ENCODE data around the gene NKD2.

NKD2 gene

DNA sequence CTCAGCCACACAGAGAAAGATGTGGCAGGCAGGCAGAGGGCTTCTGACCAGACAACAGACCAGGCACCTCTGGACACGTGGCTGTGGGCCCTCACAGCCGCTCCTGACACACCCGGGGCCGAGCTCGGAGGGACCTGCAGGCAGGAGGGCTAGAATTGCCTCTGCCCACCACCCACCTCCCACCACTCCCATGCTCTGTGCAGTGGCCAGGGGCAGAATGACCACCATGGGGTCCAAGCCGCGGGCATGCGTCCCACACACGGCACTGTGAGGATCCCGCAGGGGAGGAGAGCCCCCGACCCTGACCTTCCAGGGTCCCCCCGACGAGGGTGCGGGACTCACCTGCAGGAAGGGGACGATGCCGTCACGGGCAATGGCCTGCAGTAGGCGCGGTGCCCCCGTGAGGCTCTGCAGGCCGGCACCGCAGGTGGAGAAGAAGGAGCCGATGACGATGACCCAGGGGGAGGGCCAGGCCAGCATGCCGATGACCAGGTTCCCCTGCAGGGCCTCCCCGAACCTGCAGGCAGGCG is 69.0 kb downstream of the NKD2 start:
- H3K9me3 ChIP-seq (ENCODE audit: control insufficient read depth, insufficient read depth, low read length) = no peaks in the 10 kb centered on the region
- no peaks in the 10 kb centered on the region for H3K9me2 ChIP-seq (replicated peaks; ENCODE audit: control insufficient read depth, low read length)
- no peaks in the 10 kb centered on the region for H3F3A ChIP-seq (ENCODE audit: control insufficient read depth, insufficient read depth)
- H3K4me2 ChIP-seq (ENCODE audit: low read length) = no peak overlapping the region
- no peak overlapping the region for H3K27ac ChIP-seq (ENCODE audit: low read depth, low read length)
- H3K4me1 ChIP-seq (ENCODE audit: control insufficient read depth, low read length) = no peaks in the 10 kb centered on the region
- no peaks in the 10 kb centered on the region for H3K27me3 ChIP-seq (ENCODE audit: control insufficient read depth, low read length)
- no peak overlapping the region for H3K4me3 ChIP-seq (ENCODE audit: low read length)
- H3K36me3 ChIP-seq (ENCODE audit: control insufficient read depth, low read length) = no peaks in the 10 kb centered on the region
- no peaks in the 10 kb centered on the region for H4K20me1 ChIP-seq (ENCODE audit: control insufficient read depth, insufficient read depth, low read depth, low read length)
- no peaks in the 10 kb centered on the region for H3K79me2 ChIP-seq (ENCODE audit: control insufficient read depth, low read length)
- TF ChIP-seq, protein P1, sequence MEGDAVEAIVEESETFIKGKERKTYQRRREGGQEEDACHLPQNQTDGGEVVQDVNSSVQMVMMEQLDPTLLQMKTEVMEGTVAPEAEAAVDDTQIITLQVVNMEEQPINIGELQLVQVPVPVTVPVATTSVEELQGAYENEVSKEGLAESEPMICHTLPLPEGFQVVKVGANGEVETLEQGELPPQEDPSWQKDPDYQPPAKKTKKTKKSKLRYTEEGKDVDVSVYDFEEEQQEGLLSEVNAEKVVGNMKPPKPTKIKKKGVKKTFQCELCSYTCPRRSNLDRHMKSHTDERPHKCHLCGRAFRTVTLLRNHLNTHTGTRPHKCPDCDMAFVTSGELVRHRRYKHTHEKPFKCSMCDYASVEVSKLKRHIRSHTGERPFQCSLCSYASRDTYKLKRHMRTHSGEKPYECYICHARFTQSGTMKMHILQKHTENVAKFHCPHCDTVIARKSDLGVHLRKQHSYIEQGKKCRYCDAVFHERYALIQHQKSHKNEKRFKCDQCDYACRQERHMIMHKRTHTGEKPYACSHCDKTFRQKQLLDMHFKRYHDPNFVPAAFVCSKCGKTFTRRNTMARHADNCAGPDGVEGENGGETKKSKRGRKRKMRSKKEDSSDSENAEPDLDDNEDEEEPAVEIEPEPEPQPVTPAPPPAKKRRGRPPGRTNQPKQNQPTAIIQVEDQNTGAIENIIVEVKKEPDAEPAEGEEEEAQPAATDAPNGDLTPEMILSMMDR (IDR thresholded peaks at IDR 0.05; ENCODE audit: low read depth, low read length, poor library complexity, severe bottlenecking) = no peak
- no peak for TF ChIP-seq EZH2phosphoT487 (IDR thresholded peaks at IDR 0.05; ENCODE audit: borderline replicate concordance, low read length)

DNA sequence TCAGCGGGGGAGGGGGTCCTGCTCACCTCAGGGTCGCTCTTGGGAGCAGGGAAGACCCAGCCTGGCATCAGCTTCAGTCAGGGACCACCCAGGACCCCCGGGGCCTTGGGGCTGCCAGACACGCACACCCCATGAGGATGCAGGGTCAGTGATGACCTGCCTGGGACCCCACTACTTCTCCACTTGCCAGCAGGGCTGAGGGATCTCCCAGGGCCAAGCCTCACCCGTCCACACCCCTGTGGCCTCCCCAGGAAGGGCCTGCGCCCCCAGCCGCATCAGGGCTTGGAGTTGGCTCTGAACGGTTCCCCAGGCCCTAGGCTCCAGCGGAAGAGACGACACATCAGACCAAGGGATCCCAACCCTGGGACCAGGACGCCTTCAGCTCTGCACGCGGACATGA is 69.6 kb downstream of the NKD2 start:
- Histone ChIP-seq H4K20me1 (ENCODE audit: control insufficient read depth, insufficient read depth, low read depth, low read length) (no peaks in the 10 kb centered on the region), H3K27me3 (ENCODE audit: control insufficient read depth, low read length) (no peaks in the 10 kb centered on the region), H3K9me3 (ENCODE audit: control insufficient read depth, insufficient read depth, low read length) (no peaks in the 10 kb centered on the region), H3K4me2 (ENCODE audit: low read length) (no peak overlapping the region), H3K79me2 (ENCODE audit: control insufficient read depth, low read length) (no peaks in the 10 kb centered on the region), H3K27ac (ENCODE audit: low read depth, low read length) (no peak overlapping the region), H3K36me3 (ENCODE audit: control insufficient read depth, low read length) (no peaks in the 10 kb centered on the region), H3F3A (ENCODE audit: control insufficient read depth, insufficient read depth) (no peaks in the 10 kb centered on the region), H3K4me3 (ENCODE audit: low read length) (no peak overlapping the region), H3K4me1 (ENCODE audit: control insufficient read depth, low read length) (no peaks in the 10 kb centered on the region), H3K9me2 (replicated peaks; ENCODE audit: control insufficient read depth, low read length) (no peaks in the 10 kb centered on the region)
- TF ChIP-seq EZH2phosphoT487 (IDR thresholded peaks at IDR 0.05; ENCODE audit: borderline replicate concordance, low read length) = no peak
- TF ChIP-seq, protein P1 (IDR thresholded peaks at IDR 0.05; ENCODE audit: low read depth, low read length, poor library complexity, severe bottlenecking) = no peak

DNA sequence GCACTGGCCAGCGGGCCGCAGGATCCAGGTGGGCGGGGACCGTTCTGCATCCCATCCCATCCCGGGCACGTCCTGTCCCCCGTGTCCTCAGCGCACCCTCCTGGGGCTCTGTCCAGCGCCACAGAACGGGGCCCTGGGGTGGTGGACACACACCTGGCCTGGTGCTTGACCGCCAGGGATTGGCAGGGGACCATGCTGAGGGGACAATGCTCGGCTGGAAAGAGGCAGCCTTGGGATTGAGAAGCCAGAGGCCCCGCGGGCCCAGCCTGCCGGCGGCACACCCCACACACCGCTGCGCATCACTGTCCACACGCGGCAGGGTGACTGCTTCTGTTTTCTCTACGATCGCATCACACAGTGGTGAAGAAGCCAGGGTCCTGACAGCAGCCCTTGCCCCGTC is 70.2 kb downstream of the NKD2 start:
- Histone ChIP-seq H3K9me2 (replicated peaks; ENCODE audit: control insufficient read depth, low read length) (no peaks in the 10 kb centered on the region), H3K4me1 (ENCODE audit: control insufficient read depth, low read length) (no peaks in the 10 kb centered on the region), H3K79me2 (ENCODE audit: control insufficient read depth, low read length) (no peaks in the 10 kb centered on the region), H3K27me3 (ENCODE audit: control insufficient read depth, low read length) (no peaks in the 10 kb centered on the region), H3K9me3 (ENCODE audit: control insufficient read depth, insufficient read depth, low read length) (peaks cover 4% of the 10 kb centered on the region; the same call in 1 of the 2 replicates), H3K36me3 (ENCODE audit: control insufficient read depth, low read length) (no peaks in the 10 kb centered on the region), H4K20me1 (ENCODE audit: control insufficient read depth, insufficient read depth, low read depth, low read length) (no peaks in the 10 kb centered on the region), H3F3A (ENCODE audit: control insufficient read depth, insufficient read depth) (no peaks in the 10 kb centered on the region), H3K27ac (ENCODE audit: low read depth, low read length) (no peak overlapping the region), H3K4me2 (ENCODE audit: low read length) (no peak overlapping the region), H3K4me3 (ENCODE audit: low read length) (no peak overlapping the region)
- TF ChIP-seq, protein P1 (IDR thresholded peaks at IDR 0.05; ENCODE audit: low read depth, low read length, poor library complexity, severe bottlenecking) = no peak
- TF ChIP-seq EZH2phosphoT487 (IDR thresholded peaks at IDR 0.05; ENCODE audit: borderline replicate concordance, low read length) = no peak

All from DOHH2 (cell line).